ENCODE results near the gene HERC2.
A peak's percentile ranks its signal among the peaks of the same experiment; 100 is the strongest.

HERC2 gene

GRCh38 chr15:28112101-28112760, 209.7 kb downstream of the HERC2 start:
- no peak for DNase-seq (ENCODE audit: low spot score)

DNA sequence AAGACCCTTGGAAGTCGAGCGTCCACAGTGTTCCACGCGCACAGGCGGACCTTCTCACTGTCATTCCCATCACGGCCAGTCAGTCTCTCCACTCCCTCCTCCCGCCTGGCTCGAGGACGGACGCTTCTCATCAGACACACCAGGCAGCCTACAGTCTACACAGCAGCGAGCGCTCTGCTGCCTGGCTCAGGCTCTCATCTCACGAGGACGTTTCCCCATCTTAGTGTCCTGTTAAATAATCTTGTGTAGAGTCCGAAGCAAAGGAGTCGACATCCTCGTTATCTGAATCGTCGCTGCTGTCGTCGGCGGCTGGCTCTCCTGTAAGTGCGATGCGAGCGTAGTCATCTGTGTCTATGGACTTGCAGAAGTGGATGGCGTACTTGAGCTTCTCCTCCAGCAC, 210.4 kb downstream of the HERC2 start:
- DNase-seq (ENCODE audit: low spot score), result no peak

DNA sequence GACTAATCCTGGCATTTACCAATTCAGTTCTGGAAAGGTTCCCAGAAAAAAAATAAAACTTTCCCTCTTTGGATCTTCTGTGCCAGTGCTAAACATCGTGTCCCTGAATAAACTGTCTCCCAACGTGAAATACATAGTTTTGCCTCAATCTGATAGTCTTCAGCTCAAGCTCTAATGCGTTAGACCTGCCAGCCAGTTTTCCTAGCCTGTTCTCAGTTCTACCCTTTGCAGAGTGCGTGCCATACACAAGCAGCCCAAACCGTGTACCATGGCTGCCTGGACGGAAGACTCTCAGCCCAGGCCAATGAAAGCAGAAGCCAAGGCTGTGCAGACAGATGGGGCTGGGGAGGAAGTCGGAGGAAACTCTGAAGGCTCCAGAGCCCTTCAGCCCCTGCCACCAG, 211.5 kb downstream of the HERC2 start:
- no peak for DNase-seq (ENCODE audit: low spot score)

GRCh38 chr15:28109626-28110455, 212.1 kb downstream of the HERC2 start:
- DNase-seq (ENCODE audit: low spot score), result no peak

- DNase-seq (ENCODE audit: low spot score), result no peak
These were observed 214.1 kb downstream of the HERC2 start for GRCh38 chr15:28107904-28108275.

DNA sequence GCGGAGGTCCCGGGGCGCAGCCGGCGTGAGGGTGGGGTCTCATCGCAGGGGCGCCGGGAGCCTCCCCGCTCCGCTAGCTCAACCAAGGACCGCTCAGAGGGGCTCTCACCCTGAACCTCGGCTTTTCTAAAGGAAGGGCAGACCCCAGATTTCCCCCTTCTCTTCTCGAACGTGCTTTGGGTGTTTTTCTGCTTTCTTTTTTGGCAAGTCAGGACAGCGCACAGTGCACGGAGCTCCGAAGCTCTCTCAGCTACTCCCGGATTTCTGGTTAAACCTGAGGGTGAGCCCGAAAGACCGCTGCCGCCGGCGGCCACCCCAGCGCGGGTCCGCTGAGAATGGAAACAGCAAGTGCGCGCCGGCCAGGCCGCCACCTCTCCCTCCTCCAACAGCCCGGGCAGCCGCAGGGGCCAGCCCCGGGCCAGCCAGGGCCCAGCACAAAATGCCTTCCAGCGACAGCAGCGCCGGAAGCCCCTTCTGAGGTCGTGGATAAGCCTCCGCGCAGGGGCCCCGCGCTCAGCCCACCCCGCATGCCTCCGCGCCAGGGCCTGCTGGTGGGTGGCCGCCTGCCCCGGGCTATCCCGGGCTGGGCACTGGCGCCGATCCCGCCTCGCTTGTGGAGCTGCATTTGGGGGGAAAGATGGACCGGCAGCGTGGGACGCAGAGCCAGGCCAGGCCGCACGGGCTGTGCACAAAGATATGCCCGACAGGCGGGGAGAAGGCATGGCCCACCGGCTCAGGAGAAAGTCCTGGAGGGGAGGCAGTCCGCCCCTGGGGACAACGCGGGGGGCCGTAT, 214.7 kb downstream of the HERC2 start:
- no peak for DNase-seq (ENCODE audit: low spot score)

GRCh38 chr15:28106294-28107110, 215.5 kb downstream of the HERC2 start:
- DNase-seq (ENCODE audit: low spot score), result no peak

DNA sequence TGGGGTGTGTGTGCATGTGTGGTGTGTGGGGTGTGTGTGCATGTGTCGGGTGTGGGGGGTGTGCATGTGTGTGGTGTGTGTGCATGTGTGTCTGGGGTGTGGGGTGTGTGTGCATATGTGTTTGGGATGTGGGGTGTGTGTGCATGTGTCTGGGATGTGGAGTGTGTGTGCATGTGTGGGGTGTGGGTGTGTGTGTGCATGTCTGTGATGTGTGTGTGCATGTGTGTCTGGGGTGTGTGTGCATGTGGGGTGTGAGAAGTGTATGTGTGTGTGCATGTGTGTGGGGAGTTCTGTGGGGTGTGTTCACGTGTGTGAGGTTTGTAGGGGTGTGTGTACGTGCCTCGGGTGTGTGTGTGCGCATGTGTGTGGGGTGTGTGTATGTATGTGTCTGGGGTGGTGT, 216.2 kb downstream of the HERC2 start:
- no peak for DNase-seq (ENCODE audit: low spot score)

GRCh38 chr15:28105224-28105791, 216.7 kb downstream of the HERC2 start:
- no peak for DNase-seq (ENCODE audit: low spot score)

GRCh38 chr15:28104326-28104725, 217.7 kb downstream of the HERC2 start:
- DNase-seq (ENCODE audit: low spot score), result no peak

DNA sequence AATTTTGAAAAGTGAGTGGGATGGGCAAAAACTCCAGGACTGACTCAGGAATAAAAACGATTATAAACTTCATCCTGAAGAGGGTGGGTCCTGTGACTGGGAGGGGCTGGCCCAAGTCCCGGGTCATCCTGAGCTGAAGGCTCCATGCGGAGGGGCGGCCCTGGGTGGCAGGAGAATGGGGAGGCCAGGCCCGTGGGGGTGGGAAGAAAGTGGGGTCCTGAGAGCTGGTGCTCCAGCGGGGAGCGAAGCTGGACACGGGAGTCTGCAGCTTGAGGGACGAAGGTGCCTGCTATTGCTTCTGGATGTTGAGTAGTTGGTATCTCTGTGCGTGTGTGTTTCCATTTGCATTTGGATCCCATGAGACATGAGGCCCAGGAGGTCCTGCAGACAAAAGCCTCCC, 218.1 kb downstream of the HERC2 start:
- no peak for DNase-seq (ENCODE audit: low spot score)

- no peak for DNase-seq (ENCODE audit: low spot score)
These were observed 220.0 kb downstream of the HERC2 start for GRCh38 chr15:28101983-28102441.

DNA sequence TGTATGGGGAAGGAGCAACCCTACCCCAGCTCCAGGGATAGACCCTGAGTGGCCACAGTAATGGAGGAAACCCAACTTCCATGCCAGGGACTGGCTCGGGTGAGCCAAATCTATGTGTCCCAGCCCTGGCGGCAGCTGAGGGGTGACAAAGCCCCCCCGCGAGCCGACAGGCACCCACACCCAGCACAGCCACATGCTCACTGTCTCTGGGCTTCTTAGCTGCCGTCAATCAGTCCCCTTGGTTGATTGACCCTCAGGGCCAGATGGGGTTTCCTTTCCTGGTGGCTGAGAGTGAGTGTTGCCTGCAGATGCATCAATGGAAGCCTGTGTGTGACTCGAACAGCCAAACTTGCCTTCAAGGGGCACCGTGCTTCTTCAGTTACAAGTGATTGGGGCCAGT, 220.8 kb downstream of the HERC2 start:
- no peak for DNase-seq (ENCODE audit: low spot score)

DNA sequence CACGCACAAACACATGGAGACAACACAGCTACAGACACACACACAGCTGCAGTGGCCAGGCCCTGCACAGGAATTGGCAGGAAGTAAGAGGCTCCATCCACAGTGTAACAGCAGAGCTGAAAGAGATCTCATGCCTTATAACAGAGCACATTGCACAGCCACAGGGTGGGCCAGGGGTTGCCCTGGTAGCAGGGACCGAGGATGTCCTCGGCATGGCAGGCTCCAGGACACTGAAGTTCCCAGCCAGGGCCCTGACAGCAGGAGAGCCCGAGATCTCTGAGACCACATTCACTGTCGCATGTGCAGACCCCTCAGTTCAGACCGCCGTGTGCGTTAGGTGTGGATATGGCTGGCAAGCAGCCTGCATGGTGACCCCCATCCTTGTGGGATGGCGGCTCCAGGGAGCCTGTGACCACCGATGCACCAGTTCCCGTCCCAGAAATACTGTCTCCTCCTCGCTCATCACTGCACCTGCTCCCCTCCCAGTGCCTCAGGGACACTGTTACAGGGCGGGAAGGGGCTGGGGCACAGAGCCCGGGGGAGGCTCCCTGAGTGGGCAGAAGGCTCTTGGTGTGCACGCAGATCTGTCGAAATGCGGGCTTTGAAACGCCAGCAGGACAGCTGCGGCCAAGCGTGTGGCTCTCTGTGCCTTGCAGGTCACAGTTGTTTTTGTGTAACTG, 221.3 kb downstream of the HERC2 start:
- no peak for DNase-seq (ENCODE audit: low spot score)

- DNase-seq (ENCODE audit: low spot score), result no peak
These were observed 222.3 kb downstream of the HERC2 start for GRCh38 chr15:28099555-28100140.

DNA sequence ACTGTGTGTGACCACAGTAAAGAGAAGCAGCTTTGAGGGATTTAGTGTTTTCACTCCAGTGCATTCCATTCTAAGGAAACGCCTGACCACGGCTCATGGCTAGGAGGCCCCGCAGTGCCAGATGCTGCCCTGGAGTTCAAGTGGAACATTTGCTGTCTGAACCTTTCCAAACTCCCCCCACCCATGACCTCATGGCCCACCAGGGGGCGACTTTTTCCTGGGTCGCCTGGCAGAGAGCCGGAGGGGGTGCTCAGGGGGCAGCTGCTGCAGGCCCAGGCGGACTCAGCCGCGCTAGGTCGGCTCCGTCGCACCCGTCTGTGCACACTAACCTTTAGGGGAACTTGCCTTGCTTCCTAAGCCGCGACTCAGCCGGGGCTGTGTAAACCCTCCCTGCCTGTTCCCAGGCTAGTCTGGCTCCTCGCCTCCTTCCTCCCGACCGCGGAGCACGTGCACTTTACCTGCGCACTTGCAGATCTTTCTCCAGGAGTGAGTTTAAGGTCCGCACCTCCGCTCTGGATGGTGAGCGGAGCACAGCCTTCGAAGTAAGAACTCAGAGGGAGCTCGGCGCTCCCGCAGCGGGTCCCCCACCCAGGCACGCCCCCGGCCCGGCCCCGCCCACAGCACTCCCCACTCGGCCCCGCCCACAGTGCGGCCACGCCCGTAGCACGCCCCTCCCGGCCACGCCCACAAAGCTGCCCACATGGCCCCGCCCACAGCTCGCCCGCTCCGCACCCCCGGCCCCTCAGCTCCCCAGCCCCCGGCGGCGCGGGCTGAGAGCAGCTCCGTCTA, 223.0 kb downstream of the HERC2 start, which contains the start of gene OCA2:
Gene OCA2, minus strand, starts transcription at position 550 of the 789 bp plus-strand sequence. CDS start 17,441 bp downstream, outside the sequence.
- DNase-seq (ENCODE audit: low spot score), result peak; percentile 56

GRCh38 chr15:28098360-28098765, 223.6 kb downstream of the HERC2 start:
- no peak for DNase-seq (ENCODE audit: low spot score)

DNA sequence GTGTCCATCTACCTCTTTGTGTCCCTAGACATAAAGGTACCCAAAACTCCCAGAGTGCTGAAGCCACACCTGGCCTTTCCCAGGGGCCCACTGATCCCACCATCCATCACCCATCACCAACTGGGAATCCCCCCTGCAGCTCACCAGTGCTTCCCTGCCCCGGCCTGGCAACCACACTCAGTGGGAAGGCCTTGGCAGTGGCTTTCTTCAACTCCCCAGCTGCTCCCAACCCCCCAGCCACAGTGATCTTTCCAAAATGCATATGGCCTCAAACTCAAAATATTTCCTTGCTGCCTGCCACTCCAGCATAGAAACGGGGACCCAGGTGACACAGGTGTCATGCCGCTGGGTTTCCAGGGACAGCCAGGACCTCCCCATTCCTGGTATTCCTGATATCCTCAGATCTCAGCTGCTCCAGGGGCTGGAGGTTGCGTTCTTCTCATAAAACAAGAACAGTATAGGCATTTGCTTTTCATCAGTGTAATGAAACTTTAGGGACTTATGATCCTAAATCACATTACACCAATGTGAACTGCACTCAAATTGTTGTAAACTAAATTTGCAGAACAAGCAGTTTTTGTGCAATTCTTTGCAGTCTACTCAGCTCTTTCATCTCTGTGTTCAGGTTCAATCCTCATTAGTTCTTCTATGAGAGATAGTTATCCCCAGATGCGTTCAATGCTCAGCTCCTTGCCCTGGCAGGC, 224.2 kb downstream of the HERC2 start:
- DNase-seq (ENCODE audit: low spot score), result no peak
